Glomerular visceral epithelial cell (primary cell): ENCODE measurements around the gene TBCD.
A peak's percentile ranks its signal among the peaks of the same experiment; 100 is the strongest.
"Not testable (repeated sequence)": the region's sequence is repeated elsewhere in the genome, so short reads cannot be mapped to it uniquely, and the experiment has no call there.

Experiments used
- DNase-seq: peaks from one replicate; pipeline ENCODE4 v3.0.0-alpha.2; 2016; ENCODE audit errors: extremely low spot score

TBCD gene

GRCh38 chr17:82956726-82957468 lies 205.0 kb downstream of the TBCD start:
- no peak for DNase-seq

GRCh38 chr17:82957469-82957795 lies 205.6 kb downstream of the TBCD start:
- DNase-seq: no peak

GRCh38 chr17:82957961-82958561 lies 206.2 kb downstream of the TBCD start:
- no peak for DNase-seq

GRCh38 chr17:82959242-82959930 lies 207.5 kb downstream of the TBCD start:
- no peak for DNase-seq

DNA sequence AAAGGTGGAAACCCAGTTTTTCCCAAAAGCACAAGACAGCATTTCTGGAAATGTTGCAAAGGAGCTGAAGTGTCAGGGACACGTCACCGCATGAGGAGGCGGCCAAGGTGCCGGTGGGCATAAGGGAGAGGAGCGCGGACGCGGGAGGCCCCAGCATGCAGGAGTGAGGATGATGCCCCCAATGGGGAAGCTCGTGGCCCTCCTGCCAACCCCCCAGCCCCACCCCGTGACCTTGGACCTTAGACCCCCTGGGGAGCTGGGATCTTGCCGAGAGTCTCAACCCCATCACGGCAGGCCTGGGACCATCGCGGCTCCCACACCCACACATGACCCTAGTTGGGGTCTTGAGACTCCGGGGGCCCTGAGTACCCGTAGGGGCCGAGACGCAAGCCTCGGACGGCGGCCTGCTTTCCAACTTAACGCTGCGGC lies 208.1 kb downstream of the TBCD start:
- DNase-seq: no peak

DNA sequence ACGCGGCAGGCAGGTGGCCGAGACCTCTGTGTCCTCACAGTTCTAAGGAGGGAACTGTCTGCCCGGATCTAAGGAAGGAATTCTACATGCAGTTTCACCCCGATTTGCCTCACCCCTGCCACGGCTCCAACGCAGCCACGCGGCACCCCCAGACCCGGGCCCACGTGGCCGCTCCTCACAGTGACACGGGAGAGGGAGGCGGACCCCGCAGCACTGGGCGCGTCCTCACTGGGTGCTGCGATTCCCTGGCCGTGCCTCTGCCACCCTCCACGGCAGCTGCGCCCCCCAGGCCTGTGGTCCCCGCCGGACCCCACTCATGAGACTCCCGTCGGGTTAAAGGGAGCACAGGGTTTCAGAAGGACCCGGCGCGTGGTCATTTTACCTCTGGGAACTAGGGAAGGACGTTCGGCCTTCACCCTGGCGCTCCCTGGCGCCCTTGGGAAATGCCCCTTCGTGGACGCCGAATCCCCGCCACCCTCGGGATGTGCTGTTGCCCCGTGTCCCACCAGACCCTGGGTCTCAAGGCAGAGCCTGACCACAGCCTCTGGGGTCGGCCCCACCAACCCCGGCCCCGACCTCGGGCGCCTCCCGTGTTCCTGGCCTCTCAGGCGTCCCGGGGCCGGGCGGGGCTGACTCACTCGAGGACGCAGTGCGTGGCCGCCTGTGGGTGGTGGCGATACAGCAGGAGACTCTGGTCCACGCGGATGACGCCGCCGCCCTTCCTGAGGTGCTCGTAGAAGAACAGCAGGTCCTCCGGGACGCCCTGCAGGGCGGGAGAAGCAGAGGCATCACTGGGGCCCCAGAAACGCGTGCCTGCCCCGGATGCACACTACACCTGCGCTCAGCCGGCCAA lies 208.8 kb downstream of the TBCD start:
- DNase-seq: no peak

- no peak for DNase-seq
Observed at GRCh38 chr17:82961366-82962162, 209.7 kb downstream of the TBCD start.

DNA sequence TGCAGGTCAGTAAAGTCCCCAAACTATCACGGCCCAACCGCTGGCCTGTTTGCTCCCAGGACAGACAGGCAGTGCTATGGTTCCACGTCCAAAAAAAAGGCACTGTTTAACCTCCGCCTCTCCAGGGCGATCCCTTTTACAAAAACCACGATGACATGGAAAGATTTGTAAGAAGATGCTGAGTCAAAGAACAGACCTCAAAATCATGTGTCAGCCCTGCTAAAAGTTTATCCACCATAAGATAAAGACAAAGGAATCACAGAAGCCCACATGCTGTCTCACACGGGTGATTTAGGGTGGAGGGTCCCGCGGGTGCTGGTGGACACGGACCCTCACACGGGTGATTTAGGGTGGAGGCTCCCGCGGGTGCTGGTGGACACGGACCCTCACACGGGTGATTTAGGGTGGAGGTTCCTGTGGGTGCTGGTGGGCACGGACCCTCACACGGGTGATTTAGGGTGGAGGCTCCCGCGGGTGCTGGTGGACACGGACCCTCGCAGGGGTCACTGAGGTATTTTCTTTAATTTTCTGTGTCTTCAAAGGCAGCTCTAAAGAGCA lies 210.4 kb downstream of the TBCD start:
- DNase-seq: no peak

DNA sequence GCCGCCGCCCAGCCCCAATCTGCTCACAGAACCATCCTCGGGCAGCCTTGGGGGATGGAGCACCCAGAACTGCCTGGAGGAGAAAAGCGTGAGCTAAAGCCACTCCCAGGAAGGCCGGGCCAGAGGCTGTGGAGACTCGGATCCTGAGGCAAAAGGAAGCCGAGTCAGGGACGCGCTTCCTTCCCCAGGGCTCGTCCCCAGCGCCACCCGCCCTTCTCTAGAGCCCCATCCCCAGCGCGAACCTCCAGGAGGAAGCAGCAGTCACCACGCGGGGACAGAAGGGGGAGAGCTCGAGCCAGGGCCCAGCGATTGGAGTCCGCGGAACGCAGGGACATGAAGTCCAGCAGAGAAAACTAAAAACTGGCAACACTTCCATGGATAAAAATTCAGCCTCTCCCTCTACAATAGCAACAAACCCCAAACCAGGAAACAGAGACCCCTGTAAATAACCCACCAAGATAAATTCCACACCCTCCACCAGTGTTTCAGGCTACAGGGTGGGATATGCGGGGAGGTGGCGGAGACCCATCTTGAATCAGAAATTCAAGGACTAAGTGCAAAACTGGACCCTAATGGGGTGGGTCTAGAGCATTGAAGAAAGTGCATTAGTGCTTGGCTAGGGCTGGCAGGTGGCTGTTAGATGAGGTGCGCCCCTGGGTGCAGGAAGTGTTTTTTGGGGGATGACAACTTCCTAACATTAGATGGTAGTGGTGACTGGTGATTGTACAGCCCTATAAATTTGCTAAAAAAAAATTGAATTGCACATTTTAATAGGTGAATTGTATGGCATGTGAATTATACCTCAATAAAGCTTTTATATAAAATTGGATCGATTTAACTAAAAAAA lies 211.5 kb downstream of the TBCD start:
- DNase-seq: peak; percentile 55

GRCh38 chr17:82964451-82964850 lies 212.6 kb downstream of the TBCD start:
- DNase-seq: not testable (repeated sequence)

- no peak for DNase-seq
Observed at GRCh38 chr17:82964851-82965341, 213.0 kb downstream of the TBCD start.

GRCh38 chr17:82965371-82965770 lies 213.5 kb downstream of the TBCD start:
- no peak for DNase-seq

DNA sequence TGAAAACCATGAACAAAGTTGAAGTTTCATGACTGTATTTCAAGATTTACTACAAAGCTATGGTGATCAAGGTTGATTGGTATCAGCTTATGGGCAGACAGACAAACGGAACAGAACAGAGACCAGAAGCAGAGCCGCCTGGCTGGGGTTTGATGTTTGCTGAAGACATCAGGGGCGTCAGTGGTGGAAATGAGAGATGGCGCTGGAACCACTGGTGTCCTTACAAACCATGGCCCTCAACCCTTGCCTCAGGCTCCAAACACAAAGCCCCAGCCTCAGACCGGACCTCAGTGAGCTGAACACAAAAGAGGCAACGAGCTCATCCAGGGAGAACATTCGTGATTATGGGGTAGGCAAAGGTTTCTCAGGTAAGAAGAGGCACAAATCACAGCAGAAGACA lies 214.6 kb downstream of the TBCD start:
- DNase-seq: no peak

DNA sequence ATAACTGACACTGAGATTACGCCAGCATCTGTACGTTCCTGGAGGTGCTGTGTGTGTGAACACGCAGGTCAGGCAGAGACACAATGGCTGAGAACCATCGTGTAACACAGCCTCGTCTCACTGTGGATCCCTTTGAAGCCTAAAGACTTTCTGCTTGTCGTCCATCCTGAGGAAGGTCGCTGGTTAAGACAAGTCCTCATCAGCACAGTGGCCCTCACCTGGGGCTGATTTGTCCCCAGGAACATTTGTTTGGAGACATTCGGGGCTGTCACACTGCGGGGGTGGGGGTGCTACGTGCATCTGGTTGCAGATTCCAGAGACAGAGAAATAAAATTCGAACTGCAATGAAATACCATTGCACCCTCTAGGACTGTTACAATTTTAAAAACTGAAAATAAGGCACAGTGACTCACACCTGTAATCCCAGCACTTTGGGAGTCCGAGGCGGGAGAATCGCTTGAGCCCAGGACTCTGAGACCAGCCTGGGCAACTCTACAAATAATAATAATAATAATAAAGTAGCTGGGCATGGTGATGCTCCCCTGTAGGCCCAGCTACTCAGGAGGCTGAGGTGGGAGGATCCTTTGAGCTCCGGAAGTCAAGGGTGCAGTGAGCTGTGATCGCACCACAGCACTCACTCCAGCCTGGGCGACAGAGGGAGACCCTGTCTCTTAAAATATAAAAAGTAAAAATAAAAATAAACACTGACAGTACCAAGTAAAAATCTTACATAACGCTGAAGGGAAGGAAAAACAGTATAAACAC lies 215.6 kb downstream of the TBCD start:
- DNase-seq: no peak

DNA sequence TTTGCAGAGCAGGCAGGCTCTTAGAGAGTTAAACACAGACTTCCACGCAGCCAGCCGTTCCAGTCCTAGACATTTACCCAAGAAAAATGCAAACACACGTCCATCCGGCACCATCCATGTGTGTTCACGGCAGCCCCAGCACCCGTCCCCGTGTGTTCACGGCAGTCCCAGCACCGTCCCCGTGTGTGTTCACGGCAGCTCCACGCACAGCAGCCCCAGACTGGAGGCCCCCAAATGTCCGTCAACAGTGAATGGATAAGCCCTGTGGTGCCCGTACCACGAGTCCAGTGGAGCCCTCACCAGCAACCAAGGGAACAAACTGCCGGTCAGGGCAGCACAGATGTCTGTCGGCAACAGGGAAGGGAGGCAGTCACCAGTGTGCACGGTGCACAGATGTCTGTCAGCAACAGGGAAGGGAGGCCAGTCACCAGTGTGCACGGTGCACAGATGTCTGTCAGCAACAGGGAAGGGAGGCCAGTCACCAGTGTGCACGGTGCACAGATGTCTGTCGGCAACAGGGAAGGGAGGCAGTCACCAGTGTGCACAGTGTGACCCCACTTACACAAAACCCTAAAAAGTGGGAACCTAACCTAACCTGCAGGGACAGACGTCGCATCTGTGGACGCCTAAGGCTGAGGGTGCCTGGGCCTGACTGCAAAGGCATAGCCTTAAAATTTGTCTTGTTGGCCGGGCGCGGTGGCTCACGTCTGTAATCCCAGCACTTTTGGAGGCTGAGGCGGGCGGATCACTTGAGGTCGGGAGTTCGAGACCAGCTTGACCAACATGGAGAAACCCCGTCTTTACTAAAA lies 216.4 kb downstream of the TBCD start:
- not testable (repeated sequence) for DNase-seq

DNA sequence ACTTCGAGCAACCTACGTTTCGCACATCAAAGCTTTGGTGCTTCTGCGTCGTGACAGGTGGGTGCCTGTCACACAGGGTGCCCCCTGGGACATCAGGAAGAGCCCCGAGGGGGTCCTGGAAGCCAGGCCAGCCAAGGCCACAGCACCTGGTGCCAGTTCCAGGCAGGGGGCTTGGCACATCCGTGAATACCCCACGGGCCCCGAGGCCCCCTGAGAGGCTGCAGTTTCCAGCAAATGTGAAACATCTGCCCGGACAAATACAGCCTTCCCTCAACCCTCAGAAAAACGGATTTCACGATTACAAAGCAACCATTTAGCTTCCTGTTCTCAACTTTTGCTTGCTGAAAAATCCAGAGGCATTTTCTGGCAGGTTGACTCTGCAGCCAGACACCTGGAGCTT lies 218.2 kb downstream of the TBCD start:
- DNase-seq: no peak

DNA sequence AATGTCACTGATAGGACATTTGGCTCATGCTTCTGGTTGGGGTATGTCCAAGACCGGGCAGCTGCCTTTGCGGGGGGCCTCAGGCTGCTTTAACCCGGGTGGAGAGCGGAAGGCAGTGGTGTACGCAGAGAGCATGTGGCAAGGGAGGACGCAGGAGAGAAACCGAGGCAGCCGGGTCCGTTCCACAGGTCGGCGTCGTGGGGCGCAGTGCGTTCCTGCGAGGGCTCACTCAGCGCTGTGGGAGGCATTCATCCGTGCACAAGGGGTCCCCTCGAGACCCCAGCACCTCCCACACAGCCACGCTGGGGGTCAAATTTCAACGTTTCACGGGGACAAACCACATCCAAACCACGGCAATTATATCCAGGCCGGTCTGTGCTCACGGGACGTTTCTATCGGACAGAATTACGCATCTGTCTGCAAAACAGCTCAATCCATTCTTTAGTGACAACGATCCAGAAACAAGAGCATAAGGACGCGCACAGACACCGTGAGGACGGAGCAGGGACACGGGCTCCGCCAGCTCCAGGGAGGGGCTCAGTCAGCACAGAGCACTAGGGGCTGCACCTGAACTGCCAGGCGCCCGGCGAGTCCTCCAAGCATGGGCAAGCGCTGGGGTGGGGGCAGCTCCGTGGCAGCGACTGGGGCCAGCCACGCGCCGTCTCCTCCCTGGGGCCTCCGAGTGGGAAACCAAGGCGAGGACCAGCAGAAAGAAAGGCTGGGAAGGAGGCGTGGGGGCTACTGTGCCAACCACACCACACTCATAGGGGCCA lies 219.1 kb downstream of the TBCD start:
- DNase-seq: no peak
